Ishikawa (cell line): ENCODE data around the gene ROGDI.

Experiments
- CREB1 ChIP-seq: IDR thresholded peaks from 2 replicates; pipeline ENCODE4 v1.6.1; 2012; ENCODE audit warnings: low read depth
- TAF1 ChIP-seq: IDR thresholded peaks from 2 replicates; pipeline ENCODE4 v1.6.1; 2012; ENCODE audit warnings: low read depth, mild to moderate bottlenecking
- TCF12 ChIP-seq: IDR thresholded peaks from 2 replicates; pipeline ENCODE4 v1.6.1; 2012; ENCODE audit warnings: low read depth
- TF ChIP-seq, protein P1 (sequence below): IDR thresholded peaks from 2 replicates; pipeline ENCODE4 v1.6.1; 2012

DNA sequence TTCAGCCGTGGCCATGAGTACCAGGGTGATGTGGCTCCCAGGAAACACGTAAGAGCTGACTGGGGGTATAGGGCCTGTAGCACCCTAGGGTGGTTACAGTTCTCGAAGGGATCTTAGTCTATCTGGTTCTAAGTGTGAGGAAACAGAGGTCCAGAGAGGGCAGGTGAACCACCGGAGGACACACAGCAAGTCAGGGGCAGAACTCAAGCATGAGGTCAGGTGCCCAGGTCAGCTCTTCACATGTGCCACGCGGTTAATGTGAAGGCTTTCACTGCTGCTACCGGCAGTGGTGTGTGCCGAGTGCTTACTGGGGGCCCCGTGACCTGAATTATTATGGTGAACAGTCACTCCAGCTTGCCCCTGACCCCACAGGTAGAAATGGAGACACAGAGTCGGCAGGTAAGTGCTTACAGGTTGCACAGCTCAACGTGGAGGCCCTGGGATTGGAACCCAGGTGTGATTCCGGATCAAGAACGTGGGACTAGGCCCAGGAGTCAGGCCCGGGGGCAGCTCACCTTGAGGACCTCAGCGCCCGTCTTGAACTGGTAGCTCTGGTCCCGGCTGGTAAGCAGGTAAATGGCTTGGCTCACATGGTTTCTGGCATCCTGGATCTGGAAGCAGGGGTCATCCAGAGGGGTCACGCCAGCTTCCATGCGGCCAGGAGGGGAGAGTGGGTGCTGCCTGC, 3.1 kb downstream of the ROGDI start:
- TF ChIP-seq TCF12 (no peak), CREB1 (no peak), TAF1 (no peak)
- TF ChIP-seq, protein P1, sequence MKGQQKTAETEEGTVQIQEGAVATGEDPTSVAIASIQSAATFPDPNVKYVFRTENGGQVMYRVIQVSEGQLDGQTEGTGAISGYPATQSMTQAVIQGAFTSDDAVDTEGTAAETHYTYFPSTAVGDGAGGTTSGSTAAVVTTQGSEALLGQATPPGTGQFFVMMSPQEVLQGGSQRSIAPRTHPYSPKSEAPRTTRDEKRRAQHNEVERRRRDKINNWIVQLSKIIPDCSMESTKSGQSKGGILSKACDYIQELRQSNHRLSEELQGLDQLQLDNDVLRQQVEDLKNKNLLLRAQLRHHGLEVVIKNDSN, result no peak
